ENCODE measurements around the gene ST6GAL2.

GRCh38 chr2:106771811-106772210 lies 114.2 kb downstream of the ST6GAL2 start:
- TF ChIP-seq EP300 (IDR thresholded peaks at IDR 0.05) (no peak), CTCF (IDR thresholded peaks at IDR 0.05) (no peak), POLR2A (IDR thresholded peaks at IDR 0.05) (no peak)

All from tibial nerve (tissue), 4 donors.